SK-N-SH (cell line): ENCODE results near the gene CRTC1.

ENCODE experiments used
- MXI1 ChIP-seq: IDR thresholded peaks from 2 replicates; pipeline ENCODE4 v1.6.1; 2012; ENCODE audit warnings: mild to moderate bottlenecking, low read depth, low read length, improper control_type of control experiment
- RAD21 ChIP-seq: IDR thresholded peaks from 2 replicates; pipeline ENCODE4 v1.6.1; 2012; ENCODE audit warnings: mild to moderate bottlenecking, low read length
- RCOR1 ChIP-seq: fragments of 150-350 bp; IDR thresholded peaks from 2 replicates; pipeline ENCODE4 v1.6.1; 2017; ENCODE audit warnings: antibody characterized with exemption, low read length
- TF ChIP-seq, protein P1 (sequence below): fragments of 200-600 bp; sonication (generic); IDR thresholded peaks from 2 replicates; pipeline ENCODE4 v1.6.1; 2017; ENCODE audit warnings: antibody characterized with exemption, mild to moderate bottlenecking, moderate library complexity

DNA sequence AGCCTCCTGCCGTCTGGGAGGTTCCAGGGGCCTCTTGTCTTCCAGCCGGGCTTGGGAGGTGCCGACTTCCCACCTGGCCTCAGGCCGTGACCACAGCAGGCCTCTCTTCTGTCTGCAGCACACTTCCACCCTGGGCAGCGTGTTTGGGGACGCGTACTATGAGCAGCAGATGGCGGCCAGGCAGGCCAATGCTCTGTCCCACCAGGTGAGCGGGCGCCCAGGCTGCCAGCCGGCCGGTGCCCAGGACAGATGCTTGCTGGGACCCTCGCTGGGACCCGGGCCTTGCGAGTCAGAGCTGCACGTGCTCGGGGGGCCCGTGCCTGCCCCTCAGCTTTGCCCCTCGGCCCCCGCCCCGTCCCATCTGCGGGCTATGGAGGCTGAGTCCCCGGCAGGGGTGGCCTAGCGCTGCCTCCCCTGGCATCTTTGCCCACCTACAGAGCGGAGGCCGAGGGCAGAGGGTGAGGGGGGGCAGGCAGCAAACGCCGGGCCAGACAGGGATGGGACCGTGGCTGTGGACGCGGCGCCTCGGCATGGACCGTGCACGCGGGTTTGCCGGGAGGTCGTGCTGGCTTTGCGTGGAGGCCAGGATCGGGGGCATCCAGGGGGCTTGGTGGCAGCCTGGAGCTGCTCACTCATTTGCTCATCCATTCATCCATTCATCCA lies 91.4 kb downstream of the CRTC1 start:
- TF ChIP-seq RCOR1 (no peak), RAD21 (no peak), MXI1 (no peak)
- TF ChIP-seq, protein P1, sequence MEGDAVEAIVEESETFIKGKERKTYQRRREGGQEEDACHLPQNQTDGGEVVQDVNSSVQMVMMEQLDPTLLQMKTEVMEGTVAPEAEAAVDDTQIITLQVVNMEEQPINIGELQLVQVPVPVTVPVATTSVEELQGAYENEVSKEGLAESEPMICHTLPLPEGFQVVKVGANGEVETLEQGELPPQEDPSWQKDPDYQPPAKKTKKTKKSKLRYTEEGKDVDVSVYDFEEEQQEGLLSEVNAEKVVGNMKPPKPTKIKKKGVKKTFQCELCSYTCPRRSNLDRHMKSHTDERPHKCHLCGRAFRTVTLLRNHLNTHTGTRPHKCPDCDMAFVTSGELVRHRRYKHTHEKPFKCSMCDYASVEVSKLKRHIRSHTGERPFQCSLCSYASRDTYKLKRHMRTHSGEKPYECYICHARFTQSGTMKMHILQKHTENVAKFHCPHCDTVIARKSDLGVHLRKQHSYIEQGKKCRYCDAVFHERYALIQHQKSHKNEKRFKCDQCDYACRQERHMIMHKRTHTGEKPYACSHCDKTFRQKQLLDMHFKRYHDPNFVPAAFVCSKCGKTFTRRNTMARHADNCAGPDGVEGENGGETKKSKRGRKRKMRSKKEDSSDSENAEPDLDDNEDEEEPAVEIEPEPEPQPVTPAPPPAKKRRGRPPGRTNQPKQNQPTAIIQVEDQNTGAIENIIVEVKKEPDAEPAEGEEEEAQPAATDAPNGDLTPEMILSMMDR = no peak
